HL-60 (cell line): ENCODE results near the gene ZNF496.

Experiments
- DNase-seq, 2 experiments: peaks; one replicate each; pipeline ENCODE4 v3.0.0-alpha.2; 2010 to 2020; ENCODE audit warnings: low read depth in 1 of 2, low spot score in 1 of 2
- H3K27ac ChIP-seq: fragments of 250-450 bp; sonication (Bioruptor Pico); replicated peaks from 2 replicates; pipeline ENCODE4 v1.5.1; 2020; ENCODE audit warnings: mild to moderate bottlenecking, moderate library complexity
- H3K27me3 ChIP-seq: fragments of 250-450 bp; sonication (Bioruptor Pico); 2 replicates; pipeline ENCODE4 v1.5.1; 2021; ENCODE audit warnings: mild to moderate bottlenecking, moderate library complexity; ENCODE audit not compliant: insufficient read depth, poor library complexity, severe bottlenecking
- H3K4me3 ChIP-seq: replicated peaks from 2 replicates; pipeline ENCODE4 v1.5.1; 2011; ENCODE audit warnings: mild to moderate bottlenecking, control low read depth, low read length; ENCODE audit not compliant: insufficient read depth
- CTCF ChIP-seq: IDR thresholded peaks from one replicate; pipeline ENCODE4 v1.5.1; 2011; ENCODE audit warnings: low read length, control low read depth, inconsistent platforms; ENCODE audit not compliant: insufficient read depth
- GABPA ChIP-seq: IDR thresholded peaks from 2 replicates; pipeline ENCODE4 v1.6.1; 2012; ENCODE audit warnings: low read depth
- POLR2AphosphoS5 ChIP-seq: IDR thresholded peaks from 2 replicates; pipeline ENCODE4 v1.6.1; 2012; ENCODE audit warnings: low read depth
- REST ChIP-seq: IDR thresholded peaks from 2 replicates; pipeline ENCODE4 v1.6.1; 2012; ENCODE audit warnings: low read depth; ENCODE audit not compliant: insufficient replicate concordance
- SPI1 ChIP-seq: IDR thresholded peaks from 2 replicates; pipeline ENCODE4 v1.6.1; 2012; ENCODE audit warnings: low read depth, mild to moderate bottlenecking, borderline replicate concordance

ZNF496 gene

GRCh38 chr1:247317702-247318101, 14.0 kb downstream of the ZNF496 start:
- no peak overlapping the region for H3K27ac ChIP-seq
- TF ChIP-seq CTCF (no peak), GABPA (no peak), POLR2AphosphoS5 (no peak), REST (no peak), SPI1 (no peak)

GRCh38 chr1:247316590-247317197, 15.0 kb downstream of the ZNF496 start:
- no peaks in the 10 kb centered on the region for H3K27me3 ChIP-seq
- DNase-seq = no peak
- no peak overlapping the region for H3K27ac ChIP-seq
- TF ChIP-seq POLR2AphosphoS5 (no peak), REST (no peak)
- no peak overlapping the region for H3K4me3 ChIP-seq

More at GRCh38 chr1:247317702-247318101, 14.0 kb downstream of the ZNF496 start:
- Histone ChIP-seq H3K4me3 (no peak overlapping the region), H3K27me3 (no peaks in the 10 kb centered on the region)
- DNase-seq = no peak

GRCh38 chr1:247304031-247304430, 27.6 kb downstream of the ZNF496 start:
- DNase-seq = no peak
- Histone ChIP-seq H3K4me3 (no peak overlapping the region), H3K27me3 (no peaks in the 10 kb centered on the region), H3K27ac (no peak overlapping the region)
- TF ChIP-seq REST (no peak), SPI1 (no peak), CTCF (no peak), POLR2AphosphoS5 (no peak), GABPA (no peak)
